DOHH2 (cell line): ENCODE measurements around the gene URB1.

Experiments used
- EZH2phosphoT487 ChIP-seq: fragments of 200-600 bp; sonication (generic); IDR thresholded peaks from 2 replicates; pipeline ENCODE4 v1.6.1; 2017; ENCODE audit warnings: borderline replicate concordance, mild to moderate bottlenecking, antibody characterized with exemption, low read length, moderate library complexity, mixed read lengths
- TF ChIP-seq, protein P1 (sequence below): fragments of 200-600 bp; sonication (generic); IDR thresholded peaks from one replicate; pipeline ENCODE4 v1.5.1; 2014; ENCODE audit warnings: antibody characterized with exemption, mild to moderate bottlenecking, low read depth, low read length; ENCODE audit not compliant: poor library complexity, severe bottlenecking

DNA sequence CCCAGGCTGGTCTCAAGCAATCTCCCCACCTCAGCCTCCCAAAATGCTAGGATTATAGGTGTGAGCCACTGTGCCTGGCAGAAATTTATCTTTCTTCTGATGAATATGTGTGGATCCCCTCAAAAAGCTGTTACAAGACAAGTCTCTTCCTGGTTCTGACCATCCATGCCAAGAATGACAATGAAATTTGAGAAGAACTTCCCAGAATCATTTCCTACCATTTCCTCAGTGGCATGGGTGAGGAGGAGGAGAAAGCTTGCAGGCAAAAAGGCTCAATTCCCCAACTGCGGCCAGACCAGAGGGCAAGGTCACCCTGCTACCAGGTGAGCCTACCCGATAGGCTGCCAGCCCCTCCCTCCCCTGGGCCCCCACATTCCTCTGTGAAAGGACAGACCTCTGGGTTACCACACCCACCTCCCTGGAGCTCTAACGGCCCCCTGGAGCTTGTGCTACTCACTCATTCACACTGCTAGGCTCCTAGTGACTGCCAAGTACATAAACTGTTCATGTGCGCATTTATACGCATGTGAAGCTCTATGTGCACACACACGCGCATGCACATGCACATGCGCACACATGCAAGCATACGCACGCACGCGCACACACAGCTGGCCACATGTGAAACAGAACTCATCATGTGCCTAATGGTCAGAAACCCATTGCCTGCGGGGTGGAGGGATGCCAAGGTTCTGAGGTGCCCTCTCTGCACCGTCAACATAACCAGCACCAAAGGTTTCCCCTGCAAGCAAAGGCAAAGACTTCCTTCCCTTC is 77.1 kb downstream of the URB1 start:
- TF ChIP-seq, protein P1, sequence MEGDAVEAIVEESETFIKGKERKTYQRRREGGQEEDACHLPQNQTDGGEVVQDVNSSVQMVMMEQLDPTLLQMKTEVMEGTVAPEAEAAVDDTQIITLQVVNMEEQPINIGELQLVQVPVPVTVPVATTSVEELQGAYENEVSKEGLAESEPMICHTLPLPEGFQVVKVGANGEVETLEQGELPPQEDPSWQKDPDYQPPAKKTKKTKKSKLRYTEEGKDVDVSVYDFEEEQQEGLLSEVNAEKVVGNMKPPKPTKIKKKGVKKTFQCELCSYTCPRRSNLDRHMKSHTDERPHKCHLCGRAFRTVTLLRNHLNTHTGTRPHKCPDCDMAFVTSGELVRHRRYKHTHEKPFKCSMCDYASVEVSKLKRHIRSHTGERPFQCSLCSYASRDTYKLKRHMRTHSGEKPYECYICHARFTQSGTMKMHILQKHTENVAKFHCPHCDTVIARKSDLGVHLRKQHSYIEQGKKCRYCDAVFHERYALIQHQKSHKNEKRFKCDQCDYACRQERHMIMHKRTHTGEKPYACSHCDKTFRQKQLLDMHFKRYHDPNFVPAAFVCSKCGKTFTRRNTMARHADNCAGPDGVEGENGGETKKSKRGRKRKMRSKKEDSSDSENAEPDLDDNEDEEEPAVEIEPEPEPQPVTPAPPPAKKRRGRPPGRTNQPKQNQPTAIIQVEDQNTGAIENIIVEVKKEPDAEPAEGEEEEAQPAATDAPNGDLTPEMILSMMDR, result no peak
- TF ChIP-seq EZH2phosphoT487, result no peak
